ENCODE data around the gene TFEB.

GRCh38 chr6:41759106-41759904, 23.9 kb upstream of the TFEB start:
- TF ChIP-seq CTCF (IDR thresholded peaks at IDR 0.05) (no peak), POLR2A (IDR thresholded peaks at IDR 0.05) (no peak)
